CD4-positive, alpha-beta T cell treated with Interleukin-4 for 1 hour (primary cell): ENCODE results near the gene GALNT10.

Experiments used
- DNase-seq, 2 donors: peaks; one replicate each; pipeline ENCODE4 v3.0.0-alpha.2; 2020 to 2022

The GALNT10 gene

GRCh38 chr5:154300207-154300883 lies 109.8 kb downstream of the GALNT10 start:
- DNase-seq, result no peak

DNA sequence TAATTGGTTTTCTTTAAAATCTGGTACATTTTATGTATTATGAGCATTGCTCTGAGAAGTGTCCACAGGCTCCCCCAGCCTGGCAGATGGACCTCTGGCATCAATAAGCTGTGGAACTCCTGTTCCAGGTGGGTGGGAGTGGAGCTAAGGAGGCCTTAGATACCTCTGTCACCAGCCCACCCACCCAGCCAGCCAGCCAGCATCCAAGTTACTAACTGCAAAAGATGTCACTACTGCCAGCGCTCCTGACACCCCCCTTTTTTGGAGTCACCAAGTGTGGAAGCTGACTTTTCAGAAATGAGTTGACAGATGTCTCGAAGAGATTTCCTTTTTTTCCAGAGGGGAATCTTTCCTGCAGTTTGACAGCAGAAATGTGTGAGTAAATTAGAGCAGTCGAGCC lies 111.2 kb downstream of the GALNT10 start:
- DNase-seq, result no peak

DNA sequence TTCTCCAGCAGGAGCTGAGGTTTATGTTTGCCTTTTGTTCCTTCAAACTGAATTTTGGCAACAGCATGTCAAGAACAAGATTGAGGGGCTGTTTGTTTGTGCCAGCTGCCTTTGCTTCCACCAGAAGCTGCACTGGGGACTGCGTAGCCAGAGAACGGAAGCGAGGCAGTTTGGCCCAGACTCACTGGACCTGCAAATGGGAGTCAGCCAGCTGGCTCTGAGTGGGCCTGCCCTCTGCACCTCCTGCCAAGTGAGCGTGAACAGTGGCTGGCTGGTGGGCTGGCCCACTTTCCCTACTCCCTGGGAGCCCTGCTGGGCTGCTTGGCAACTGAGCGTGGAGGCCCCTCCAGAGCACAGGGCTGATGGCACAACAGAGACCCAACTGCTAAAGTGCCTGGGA lies 111.6 kb downstream of the GALNT10 start:
- no peak for DNase-seq

GRCh38 chr5:154303133-154303532 lies 112.6 kb downstream of the GALNT10 start:
- no peak for DNase-seq

- DNase-seq, result no peak
Observed at GRCh38 chr5:154308443-154309370, 118.2 kb downstream of the GALNT10 start.

GRCh38 chr5:154309371-154309745 lies 118.8 kb downstream of the GALNT10 start:
- no peak for DNase-seq

GRCh38 chr5:154309805-154310204 lies 119.3 kb downstream of the GALNT10 start:
- no peak for DNase-seq

- DNase-seq, result no peak
Observed at GRCh38 chr5:154311362-154311761, 120.8 kb downstream of the GALNT10 start.

DNA sequence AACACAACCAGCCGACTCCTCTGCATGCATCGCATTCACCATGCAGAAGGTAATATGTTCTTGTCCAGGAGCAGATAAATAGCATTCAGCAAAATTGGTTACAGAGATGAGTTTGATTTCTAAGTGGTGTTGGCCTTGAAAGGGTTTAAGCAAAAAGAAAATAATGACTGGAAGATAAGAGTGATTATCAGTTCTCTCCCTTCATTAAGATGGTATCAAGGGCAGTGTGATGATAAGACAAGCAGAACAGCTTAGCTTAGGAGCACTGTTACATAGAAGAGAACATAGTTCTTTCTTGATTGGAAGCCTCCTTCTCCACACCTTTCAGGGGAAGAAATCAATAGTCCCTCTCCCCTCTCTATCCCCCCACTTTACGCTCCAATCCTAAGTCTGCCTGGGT lies 121.5 kb downstream of the GALNT10 start:
- no peak for DNase-seq

- no peak for DNase-seq
Observed at GRCh38 chr5:154312576-154312975, 122.0 kb downstream of the GALNT10 start.

- no peak for DNase-seq
Observed at GRCh38 chr5:154313360-154314017, 123.0 kb downstream of the GALNT10 start.

DNA sequence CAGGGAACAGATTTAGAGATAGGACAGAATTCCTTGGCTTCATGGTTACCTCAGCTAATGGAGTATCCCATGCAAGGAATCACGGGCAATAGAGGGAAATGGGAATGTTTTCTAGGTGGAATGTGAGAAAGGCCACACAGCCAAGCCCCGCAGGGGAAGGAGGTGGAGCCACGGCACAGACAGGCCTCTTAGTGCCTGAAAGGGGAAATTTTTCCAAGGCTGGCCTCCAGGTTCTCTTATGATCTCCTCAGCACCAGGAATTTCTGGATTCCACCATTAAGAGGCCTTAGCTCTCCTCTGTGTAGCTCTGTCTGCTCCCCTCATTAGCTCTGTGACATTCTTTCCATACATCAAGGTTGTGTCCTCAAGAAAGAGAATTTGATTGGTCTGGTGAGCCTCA lies 124.7 kb downstream of the GALNT10 start:
- no peak for DNase-seq

GRCh38 chr5:154315756-154316155 lies 125.2 kb downstream of the GALNT10 start:
- no peak for DNase-seq

DNA sequence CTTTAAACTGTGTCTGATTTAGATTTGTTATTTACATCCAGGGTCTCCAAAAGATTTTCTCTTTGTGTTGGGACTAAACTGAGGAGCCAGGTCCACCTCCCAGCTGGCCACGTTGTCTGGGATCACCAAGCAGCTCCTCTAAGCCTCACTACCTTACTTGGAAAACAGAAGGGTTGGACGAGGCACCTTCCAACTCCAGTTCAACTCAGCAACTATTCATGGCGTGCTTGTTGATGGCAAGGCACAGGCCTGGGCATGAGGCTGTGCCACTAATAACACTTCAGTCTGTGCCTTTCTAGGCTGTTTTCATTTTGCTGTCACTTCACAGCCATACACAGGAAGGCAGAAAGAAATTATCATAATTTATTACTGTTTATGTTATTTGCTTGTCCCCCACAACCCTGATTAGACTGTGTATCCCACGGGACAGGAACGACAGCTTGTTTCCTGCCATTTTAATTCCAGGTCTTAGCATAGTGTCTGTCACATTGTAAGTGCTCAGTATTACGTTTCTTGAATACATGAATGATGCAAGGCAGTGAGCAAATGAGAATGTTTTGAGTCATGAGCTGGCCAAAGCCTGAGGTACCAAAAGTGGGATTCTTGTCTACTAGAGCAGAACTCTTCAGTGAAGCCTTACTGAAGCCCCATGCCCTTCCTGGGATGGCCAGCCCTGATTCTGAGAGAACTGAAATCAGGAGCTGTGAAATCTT lies 125.8 kb downstream of the GALNT10 start:
- no peak for DNase-seq

- DNase-seq, result no peak
Observed at GRCh38 chr5:154317916-154318315, 127.4 kb downstream of the GALNT10 start.

GRCh38 chr5:154318691-154319090 lies 128.2 kb downstream of the GALNT10 start:
- DNase-seq, result no peak

DNA sequence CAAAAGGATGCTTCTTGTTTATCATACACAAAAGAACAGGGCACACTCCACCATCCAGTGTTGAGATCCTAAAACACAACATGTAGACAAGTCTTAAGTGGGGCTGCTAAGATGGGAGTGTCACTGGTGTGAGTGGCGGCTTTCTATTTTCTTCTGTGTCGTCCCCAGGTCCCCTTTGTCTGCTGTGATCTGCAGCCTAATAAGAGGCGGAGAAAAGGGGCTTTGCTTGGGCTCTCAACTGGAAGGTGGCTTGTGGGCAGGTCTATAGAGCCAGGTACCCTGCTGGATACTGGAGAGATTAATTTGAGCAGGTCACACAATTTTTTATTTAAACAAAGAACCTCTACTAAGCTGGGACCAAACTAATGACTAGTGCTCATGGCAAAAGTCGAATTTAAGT lies 129.2 kb downstream of the GALNT10 start:
- no peak for DNase-seq

GRCh38 chr5:154320224-154321089 lies 129.9 kb downstream of the GALNT10 start:
- no peak for DNase-seq

DNA sequence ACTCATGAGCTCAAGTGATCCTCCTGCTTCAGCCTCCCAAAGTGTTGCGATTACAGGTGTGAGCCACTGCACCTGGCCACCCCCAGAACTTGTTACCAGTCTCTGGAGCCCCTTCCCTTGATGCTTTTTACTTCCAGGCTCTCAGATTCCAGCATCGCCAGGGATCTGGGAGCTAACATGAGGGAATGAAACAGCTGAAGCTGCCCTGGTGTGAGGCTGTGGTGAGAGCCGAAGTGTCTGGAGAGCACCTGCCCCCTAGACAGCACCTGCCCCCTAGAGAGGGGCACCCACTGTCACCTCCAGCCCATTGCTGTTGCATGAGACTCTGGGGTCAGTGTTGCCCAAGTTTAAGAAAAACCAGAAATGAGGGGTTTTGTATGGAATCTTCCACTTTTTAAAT lies 131.0 kb downstream of the GALNT10 start:
- no peak for DNase-seq

DNA sequence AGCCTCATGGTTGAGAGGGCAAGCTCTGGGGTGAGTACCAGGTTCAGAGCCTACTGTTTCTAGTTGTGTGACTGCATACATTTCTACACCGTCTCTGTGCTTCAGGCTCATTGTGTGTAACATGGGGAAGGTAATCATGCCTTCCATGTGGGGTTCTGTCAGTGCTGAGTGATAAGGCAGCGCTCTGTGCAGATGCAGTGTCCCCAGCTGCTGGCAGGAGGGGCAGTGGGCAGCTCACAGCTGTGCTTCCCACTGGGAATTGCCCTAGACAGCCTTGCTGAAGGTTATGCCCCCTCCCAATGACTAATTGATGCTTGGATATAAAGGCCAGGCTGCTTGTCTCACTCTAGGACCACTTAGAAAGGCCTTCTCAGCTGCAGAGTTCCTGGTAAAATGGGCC lies 133.5 kb downstream of the GALNT10 start:
- no peak for DNase-seq

DNA sequence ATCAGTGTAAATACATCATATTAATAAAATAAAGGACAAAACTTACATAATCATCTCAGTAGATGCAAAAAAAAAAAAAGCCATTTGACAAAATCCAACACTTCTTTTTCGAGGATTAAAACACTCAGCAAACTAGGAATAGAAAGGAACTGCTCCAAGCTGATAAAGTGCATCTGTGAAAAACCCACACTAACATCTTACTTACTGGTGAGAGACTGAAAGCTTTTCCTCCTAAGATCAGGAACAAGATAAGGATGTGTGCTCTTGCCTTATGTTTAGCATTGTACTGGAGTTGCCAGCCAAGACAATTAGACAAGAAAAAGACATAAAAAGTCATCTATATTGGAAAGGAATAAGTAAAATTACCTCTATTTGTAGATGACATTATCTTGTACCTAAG lies 135.0 kb downstream of the GALNT10 start:
- no peak for DNase-seq

GRCh38 chr5:154329062-154329461 lies 138.5 kb downstream of the GALNT10 start:
- DNase-seq, result no peak
